Mesenchymal stem cell (in vitro differentiated cells and primary cell): ENCODE measurements around the gene NEDD4L.

Source experiments
- DNase-seq: peaks from one replicate; pipeline ENCODE4 v3.0.0-alpha.2; 2013
- H2AFZ ChIP-seq: one replicate; pipeline ENCODE4 v1.6.1; 2013; ENCODE audit warnings: low read depth, mild to moderate bottlenecking, control low read depth, inconsistent platforms, low read length, moderate library complexity
- H2AK5ac ChIP-seq: 2 replicates; pipeline ENCODE4 v1.6.1; 2013; ENCODE audit warnings: low read length, moderate library complexity, mild to moderate bottlenecking, inconsistent platforms; ENCODE audit not compliant: severe bottlenecking
- H2BK120ac ChIP-seq: one replicate; pipeline ENCODE4 v1.6.1; 2013; ENCODE audit warnings: low read depth, mild to moderate bottlenecking, inconsistent platforms, low read length, moderate library complexity
- H2BK12ac ChIP-seq, 2 experiments: one replicate each; pipeline ENCODE4 v1.6.1; 2013; ENCODE audit warnings: inconsistent platforms in 2 of 2, low read length in 2 of 2, mild to moderate bottlenecking in 2 of 2, moderate library complexity in 2 of 2, control low read depth in 1 of 2
- H2BK15ac ChIP-seq: one replicate; pipeline ENCODE4 v1.6.1; 2013; ENCODE audit warnings: mild to moderate bottlenecking, low read depth, inconsistent platforms; ENCODE audit not compliant: poor library complexity, severe bottlenecking
- H2BK5ac ChIP-seq: 2 replicates; pipeline ENCODE4 v1.6.1; 2013; ENCODE audit warnings: low read depth, mild to moderate bottlenecking, low read length, control low read depth, inconsistent platforms; ENCODE audit not compliant: poor library complexity, severe bottlenecking
- H3K14ac ChIP-seq, 2 experiments: one replicate each; pipeline ENCODE4 v1.6.1; 2013; ENCODE audit warnings: inconsistent platforms in 2 of 2, low read length in 2 of 2, control low read depth in 1 of 2, mild to moderate bottlenecking in 1 of 2, moderate library complexity in 1 of 2
- H3K18ac ChIP-seq, 2 experiments: one replicate each; pipeline ENCODE4 v1.6.1; 2013; ENCODE audit warnings: inconsistent platforms in 2 of 2, low read length in 2 of 2, control low read depth in 1 of 2, low read depth in 1 of 2, mild to moderate bottlenecking in 1 of 2
- H3K23ac ChIP-seq, 2 experiments: one replicate each; pipeline ENCODE4 v1.6.1; 2013; ENCODE audit warnings: inconsistent platforms in 2 of 2, low read length in 2 of 2, mild to moderate bottlenecking in 2 of 2, moderate library complexity in 2 of 2, control low read depth in 1 of 2
- H3K27ac ChIP-seq: 2 replicates; pipeline ENCODE4 v1.5.1; 2013; ENCODE audit warnings: mild to moderate bottlenecking, moderate library complexity, low read length, control low read depth, inconsistent platforms; ENCODE audit not compliant: poor library complexity, severe bottlenecking
- H3K27me3 ChIP-seq, 2 experiments: 2 replicates each; pipeline versions ENCODE4 v1.6.1 to v1.7.0; 2013; ENCODE audit warnings: low read length in 2 of 2, mild to moderate bottlenecking in 2 of 2, moderate library complexity in 2 of 2, control low read depth in 1 of 2, inconsistent platforms in 1 of 2; ENCODE audit not compliant: control insufficient read depth in 1 of 2, insufficient read depth in 1 of 2
- H3K36me3 ChIP-seq, 2 experiments: 2 replicates each; pipeline versions ENCODE4 v1.6.1 to v1.7.0; 2013; ENCODE audit warnings: low read length in 2 of 2, control low read depth in 1 of 2, inconsistent platforms in 1 of 2, low read depth in 1 of 2, mild to moderate bottlenecking in 1 of 2; ENCODE audit not compliant: insufficient read depth in 2 of 2, control insufficient read depth in 1 of 2
- H3K4ac ChIP-seq, 2 experiments: one replicate each; pipeline ENCODE4 v1.6.1; 2013; ENCODE audit warnings: inconsistent platforms in 2 of 2, low read length in 2 of 2, mild to moderate bottlenecking in 2 of 2, moderate library complexity in 2 of 2, control low read depth in 1 of 2, low read depth in 1 of 2
- H3K4me1 ChIP-seq: 2 replicates; pipeline ENCODE4 v1.6.1; 2013; ENCODE audit warnings: low read depth, low read length, control low read depth; ENCODE audit not compliant: control insufficient read depth, insufficient read depth
- H3K4me2 ChIP-seq: 2 replicates; pipeline ENCODE4 v1.6.1; 2013; ENCODE audit warnings: low read length, mild to moderate bottlenecking, inconsistent platforms; ENCODE audit not compliant: poor library complexity, severe bottlenecking
- H3K4me3 ChIP-seq, 2 experiments: 2 replicates each; pipeline versions ENCODE4 v1.5.1 to v1.7.0; 2013; ENCODE audit warnings: low read length in 2 of 2, mild to moderate bottlenecking in 2 of 2, control low read depth in 1 of 2, low read depth in 1 of 2; ENCODE audit not compliant: insufficient read depth in 1 of 2
- H3K79me1 ChIP-seq: replicated peaks from 2 replicates; pipeline ENCODE4 v1.6.1; 2013; ENCODE audit warnings: mild to moderate bottlenecking, control low read depth, low read length, inconsistent platforms; ENCODE audit not compliant: poor library complexity, severe bottlenecking
- H3K9ac ChIP-seq: 2 replicates; pipeline ENCODE4 v1.7.0; 2013; ENCODE audit warnings: mild to moderate bottlenecking, low read length, moderate library complexity
- H3K9me3 ChIP-seq: 2 replicates; pipeline ENCODE4 v1.7.0; 2013; ENCODE audit warnings: mild to moderate bottlenecking, low read length; ENCODE audit not compliant: control insufficient read depth
- H4K8ac ChIP-seq: one replicate; pipeline ENCODE4 v1.6.1; 2013; ENCODE audit warnings: inconsistent platforms, mild to moderate bottlenecking, low read length, moderate library complexity
- H4K91ac ChIP-seq: one replicate; pipeline ENCODE4 v1.6.1; 2013; ENCODE audit warnings: mild to moderate bottlenecking, low read length, inconsistent platforms
- WGBS: methylation state at CpG from one replicate; pipeline ENCODE4 v1.1.7; 2013; ENCODE audit warnings: mixed read lengths; 5-methylcytosine and 5-hydroxymethylcytosine counted together

Gene NEDD4L

DNA sequence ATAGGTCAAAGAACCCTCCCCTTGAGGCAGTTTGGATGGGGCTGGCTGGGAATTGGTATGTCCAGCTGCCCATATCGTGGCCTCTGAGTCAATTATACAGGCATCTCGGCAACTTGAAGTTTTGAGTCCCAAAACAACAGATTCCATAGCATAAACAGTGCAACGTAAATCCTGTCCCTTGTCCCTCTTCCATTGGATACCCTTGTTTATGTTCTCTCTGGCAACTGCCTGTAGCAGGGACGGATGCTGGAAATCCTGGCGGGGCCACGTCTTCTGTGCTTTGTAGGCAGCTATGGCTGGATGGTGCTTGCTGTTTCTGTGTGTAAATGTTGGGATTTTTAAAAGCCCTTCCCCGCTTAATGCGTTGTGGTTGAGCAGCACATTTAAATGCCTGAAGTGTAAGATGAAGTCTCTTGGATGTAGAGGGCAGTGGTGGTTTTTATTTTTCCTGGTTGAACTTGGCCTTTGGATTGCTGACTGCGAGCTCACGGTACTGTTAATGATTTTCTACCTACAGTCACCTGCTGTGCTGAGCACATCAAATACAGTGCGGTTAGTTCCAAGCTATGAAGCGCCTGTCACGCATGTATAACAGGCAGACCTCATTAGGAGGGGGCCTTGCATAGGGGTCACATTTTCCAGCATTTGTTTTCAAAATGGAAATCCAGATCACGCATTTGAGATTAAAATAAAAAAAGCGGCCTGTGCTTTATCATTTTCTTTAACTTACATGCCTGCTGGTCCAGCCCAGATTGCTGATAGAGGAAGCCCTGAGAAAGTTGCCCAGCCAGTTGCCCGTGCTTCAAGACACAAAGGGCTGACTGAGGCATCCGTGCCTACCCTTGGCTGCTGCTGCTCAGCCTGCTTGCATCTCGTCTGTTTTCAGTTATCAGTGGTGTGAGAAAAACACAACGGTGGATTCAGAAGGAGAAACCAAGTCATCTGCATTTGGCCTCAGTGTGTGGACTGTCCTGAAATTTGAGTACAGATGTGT is 84.7 kb downstream of the NEDD4L start:
- peaks cover 0 to 17% of the 10 kb centered on the region in 2 experiments for H3K27me3 ChIP-seq
- no peak overlapping the region for H3K23ac ChIP-seq
- no peak overlapping the region for H4K8ac ChIP-seq
- no peak overlapping the region for H2BK120ac ChIP-seq
- H3K36me3 ChIP-seq, result no peaks in the 10 kb centered on the region
- no peak overlapping the region for H3K14ac ChIP-seq
- no peak overlapping the region for H2BK15ac ChIP-seq
- no peak overlapping the region for H2BK5ac ChIP-seq
- 86% methylated on average over 19 of the region's 19 CpGs for WGBS
- peak; percentile 37 for DNase-seq
- peak overlapping the region; percentile 17 for H3K4me2 ChIP-seq
- no peak overlapping the region for H3K18ac ChIP-seq
- H3K27ac ChIP-seq, result peak overlapping the region; percentile 77
- H4K91ac ChIP-seq, result no peak overlapping the region
- H2BK12ac ChIP-seq, result no peak overlapping the region
- H3K4me3 ChIP-seq, result no peak overlapping the region
- H3K9ac ChIP-seq, result no peak overlapping the region
- H3K79me1 ChIP-seq, result peaks cover 22% of the 10 kb centered on the region
- H3K4ac ChIP-seq, result no peak overlapping the region
- no peak overlapping the region for H2AFZ ChIP-seq
- H2AK5ac ChIP-seq, result peak overlapping the region; percentile 5
- H3K4me1 ChIP-seq, result peaks cover 9% of the 10 kb centered on the region
- no peaks in the 10 kb centered on the region for H3K9me3 ChIP-seq

GRCh38 chr18:58132595-58133261 is 88.7 kb downstream of the NEDD4L start:
- no peak for DNase-seq
- H4K91ac ChIP-seq, result no peak overlapping the region
- H2BK120ac ChIP-seq, result no peak overlapping the region
- no peak overlapping the region for H2AK5ac ChIP-seq
- peaks cover 0 to 9% of the 10 kb centered on the region in 2 experiments for H3K27me3 ChIP-seq
- H3K27ac ChIP-seq, result no peak overlapping the region
- H3K4me1 ChIP-seq, result peaks cover 15% of the 10 kb centered on the region
- 70% methylated on average over 7 of the region's 8 CpGs for WGBS
- H3K79me1 ChIP-seq, result peaks cover 13% of the 10 kb centered on the region
- no peak overlapping the region for H2BK12ac ChIP-seq
- H3K18ac ChIP-seq, result no peak overlapping the region
- H3K9me3 ChIP-seq, result no peaks in the 10 kb centered on the region
- H3K9ac ChIP-seq, result no peak overlapping the region
- no peak overlapping the region for H3K14ac ChIP-seq
- H2BK15ac ChIP-seq, result no peak overlapping the region
- no peak overlapping the region for H3K23ac ChIP-seq
- no peak overlapping the region for H3K4ac ChIP-seq
- H2BK5ac ChIP-seq, result no peak overlapping the region
- no peak overlapping the region for H3K4me2 ChIP-seq
- no peak overlapping the region for H3K4me3 ChIP-seq
- H3K36me3 ChIP-seq, result no peaks in the 10 kb centered on the region
- H2AFZ ChIP-seq, result no peak overlapping the region
- H4K8ac ChIP-seq, result no peak overlapping the region

DNA sequence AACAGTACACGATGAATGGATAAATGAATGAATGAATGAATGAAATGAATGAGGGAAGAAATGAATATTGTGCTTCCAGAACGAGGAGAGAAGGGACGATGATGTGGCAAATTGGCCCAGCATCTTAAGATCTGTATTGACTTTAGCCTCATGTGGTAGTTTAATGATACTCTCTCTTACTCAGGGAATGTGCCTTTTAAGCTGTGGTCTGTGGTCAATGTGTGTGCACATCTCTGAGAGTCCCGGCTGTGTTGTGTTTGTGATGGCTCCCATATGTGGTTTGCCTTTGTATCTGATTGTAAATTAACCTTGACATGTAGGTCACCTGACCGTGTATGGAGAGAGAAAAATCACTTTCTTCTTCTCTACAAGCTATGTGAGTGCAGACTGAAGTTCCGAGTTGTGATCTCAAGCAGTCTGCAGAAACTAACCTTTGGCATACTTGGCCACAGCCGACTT is 91.2 kb downstream of the NEDD4L start:
- Histone ChIP-seq H2BK15ac (no peak overlapping the region), H3K23ac (no peak overlapping the region), H2AK5ac (no peak overlapping the region), H3K27ac (peak overlapping the region; percentile 71), H3K79me1 (peaks cover 19% of the 10 kb centered on the region), H2BK120ac (no peak overlapping the region), H3K27me3 (peaks cover 0 to 9% of the 10 kb centered on the region in 2 experiments), H4K8ac (no peak overlapping the region), H3K14ac (no peak overlapping the region), H2BK5ac (no peak overlapping the region), H4K91ac (no peak overlapping the region), H3K36me3 (no peaks in the 10 kb centered on the region), H3K18ac (no peak overlapping the region), H2BK12ac (peak overlapping the region in 1 of 2 experiments; percentile 38), H3K4ac (no peak overlapping the region), H3K9ac (peak overlapping the region; percentile 36), H2AFZ (no peak overlapping the region), H3K4me3 (peak overlapping the region in 1 of 2 experiments; percentile 60), H3K9me3 (no peaks in the 10 kb centered on the region), H3K4me2 (no peak overlapping the region), H3K4me1 (peaks cover 11% of the 10 kb centered on the region)
- peak; percentile 97 for DNase-seq
- WGBS, result 65% methylated on average over 6 of the region's 7 CpGs
